Ureter (tissue), 1 donor: ENCODE results near the gene HOXA1. TPM values are rescaled to one million over a fixed set of nuclear protein-coding genes. Genes with fewer than 3 reads are reported as not detected.
"Not testable (repeated sequence)": the region's sequence is repeated elsewhere in the genome, so short reads cannot be mapped to it uniquely, and the experiment has no call there.

Experiments
- DNase-seq: peaks from one replicate; pipeline ENCODE4 v3.0.0-alpha.2; 2020; ENCODE audit warnings: low spot score
- total RNA-seq: library from RNA; stranded (reverse); gene quantifications from one replicate; pipeline ENCODE4 v1.2.4, GENCODE V29; 2023
- donor health status: DM: yes; HTN: yes; CAD: no.

HOXA1 gene
- total RNA-seq, 1 donor from 2014 or later: 18.8 TPM

DNA sequence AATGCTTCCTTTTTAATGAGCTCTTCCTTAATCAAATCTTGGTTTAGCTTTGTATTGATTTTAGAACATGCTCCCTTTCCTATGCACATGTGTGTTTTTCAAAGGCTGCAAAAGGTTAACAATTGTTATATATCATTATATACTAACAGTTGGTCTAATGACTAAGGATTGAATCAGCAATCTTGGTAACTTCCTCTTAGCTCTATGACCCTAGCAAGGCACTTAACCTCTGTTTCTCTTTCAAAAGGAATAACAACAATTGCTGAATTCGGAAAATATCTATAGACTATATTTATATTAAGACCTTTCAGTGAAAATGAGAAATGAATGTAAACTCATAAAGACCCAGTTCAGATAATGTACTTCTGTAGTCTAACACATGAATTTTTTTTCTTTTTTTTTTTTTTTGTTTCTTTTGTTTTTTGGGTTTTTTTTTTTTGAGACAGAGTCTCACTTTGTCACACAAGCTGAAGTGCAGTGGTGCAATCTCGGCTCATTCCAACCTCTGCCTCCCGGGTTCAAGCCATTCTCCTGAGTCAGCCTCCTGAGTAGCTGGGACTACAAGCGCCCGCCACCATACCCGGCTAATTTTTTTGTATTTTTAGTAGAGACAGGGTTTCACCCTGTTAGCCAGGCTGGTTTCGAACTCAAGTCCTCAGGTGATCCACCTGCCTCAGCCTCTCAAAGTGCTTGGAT is 48.8 kb downstream of the HOXA1 start:
- DNase-seq: no peak

DNA sequence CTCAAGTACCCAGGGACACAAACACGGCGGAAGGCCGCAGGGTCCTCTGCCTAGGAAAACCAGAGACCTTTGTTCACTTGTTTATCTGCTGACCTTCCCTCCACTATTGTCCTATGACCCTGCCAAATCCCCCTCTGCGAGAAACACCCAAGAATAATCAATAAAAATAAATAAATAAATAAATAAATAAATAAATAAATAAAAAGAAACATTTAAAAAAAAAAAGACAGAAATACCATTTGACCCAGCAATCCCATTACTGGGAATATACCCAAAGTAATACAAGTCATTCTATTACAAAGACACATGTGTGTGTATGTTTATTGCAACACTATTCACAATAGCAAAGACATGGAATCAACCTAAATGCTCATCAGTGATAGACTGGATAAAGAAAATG is 49.8 kb downstream of the HOXA1 start:
- not testable (repeated sequence) for DNase-seq

DNA sequence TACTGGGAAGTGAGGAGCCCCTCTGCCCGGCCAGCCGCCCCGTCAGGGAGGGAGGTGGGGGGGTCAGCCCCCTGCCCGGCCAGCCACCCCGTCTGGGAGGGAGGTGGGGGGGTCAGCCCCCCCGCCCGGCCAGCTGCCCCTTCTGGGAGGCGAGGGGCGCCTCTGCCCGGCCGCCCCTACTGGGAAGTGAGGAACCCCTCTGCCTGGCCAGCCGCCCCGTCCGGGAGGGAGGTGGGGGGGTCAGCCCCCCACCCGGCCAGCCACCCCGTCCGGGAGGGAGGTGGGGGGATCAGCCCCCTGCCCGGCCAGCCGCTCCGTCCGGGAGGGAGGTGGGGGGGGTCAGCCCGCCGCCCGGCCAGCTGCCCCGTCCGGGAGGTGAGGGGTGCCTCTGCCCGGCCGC is 50.7 kb downstream of the HOXA1 start:
- not testable (repeated sequence) for DNase-seq

Other genes starting within 250 kb of the HOXA1 start
- gene SKAP2, start 231.4 kb downstream of the HOXA1 start, total RNA-seq: 63.5 TPM
- 1.8 TPM for gene HOXA2, start 6.7 kb upstream of the HOXA1 start, total RNA-seq
- 9.4 TPM for gene HOXA4, start 34.8 kb upstream of the HOXA1 start, total RNA-seq
- 10.4 TPM for gene HOXA5, start 47.7 kb upstream of the HOXA1 start, total RNA-seq
- 8.5 TPM for gene HOXA6, start 51.8 kb upstream of the HOXA1 start, total RNA-seq
- gene HOXA3, start 56.6 kb upstream of the HOXA1 start, total RNA-seq: 16.0 TPM
- 6.3 TPM for gene HOXA7, start 60.7 kb upstream of the HOXA1 start, total RNA-seq
- 7.4 TPM for gene HOXA9, start 69.5 kb upstream of the HOXA1 start, total RNA-seq
- gene HOXA10, start 78.3 kb upstream of the HOXA1 start, total RNA-seq: 15.3 TPM
- gene HOXA11, start 89.2 kb upstream of the HOXA1 start, total RNA-seq: 16.6 TPM
- 15.6 TPM for gene HOXA13, start 104.1 kb upstream of the HOXA1 start, total RNA-seq
- gene EVX1, start 146.8 kb upstream of the HOXA1 start, total RNA-seq: 5.6 TPM